Anterior cingulate cortex (tissue), 58 donors: Measurements from ENCODE around the gene ORM1.
A peak's percentile ranks its signal among the peaks of the same experiment; 100 is the strongest.

Experiments
- DNase-seq, 58 donors: peaks; one replicate each; lab custom pipeline; 2025; lab: John Stamatoyannopoulos, UW

Gene ORM1

GRCh38 chr9:114339130-114339908 is 16.4 kb downstream of the ORM1 start:
- peak in 20 of 58 donors; percentile 3 to 45 (median 14) for DNase-seq

- DNase-seq = no peak
Measured at GRCh38 chr9:114341152-114341830, 18.4 kb downstream of the ORM1 start.

- DNase-seq = no peak
Measured at GRCh38 chr9:114341991-114342390, 19.1 kb downstream of the ORM1 start.

- DNase-seq = no peak
Measured at GRCh38 chr9:114342755-114343440, 20.0 kb downstream of the ORM1 start.

DNA sequence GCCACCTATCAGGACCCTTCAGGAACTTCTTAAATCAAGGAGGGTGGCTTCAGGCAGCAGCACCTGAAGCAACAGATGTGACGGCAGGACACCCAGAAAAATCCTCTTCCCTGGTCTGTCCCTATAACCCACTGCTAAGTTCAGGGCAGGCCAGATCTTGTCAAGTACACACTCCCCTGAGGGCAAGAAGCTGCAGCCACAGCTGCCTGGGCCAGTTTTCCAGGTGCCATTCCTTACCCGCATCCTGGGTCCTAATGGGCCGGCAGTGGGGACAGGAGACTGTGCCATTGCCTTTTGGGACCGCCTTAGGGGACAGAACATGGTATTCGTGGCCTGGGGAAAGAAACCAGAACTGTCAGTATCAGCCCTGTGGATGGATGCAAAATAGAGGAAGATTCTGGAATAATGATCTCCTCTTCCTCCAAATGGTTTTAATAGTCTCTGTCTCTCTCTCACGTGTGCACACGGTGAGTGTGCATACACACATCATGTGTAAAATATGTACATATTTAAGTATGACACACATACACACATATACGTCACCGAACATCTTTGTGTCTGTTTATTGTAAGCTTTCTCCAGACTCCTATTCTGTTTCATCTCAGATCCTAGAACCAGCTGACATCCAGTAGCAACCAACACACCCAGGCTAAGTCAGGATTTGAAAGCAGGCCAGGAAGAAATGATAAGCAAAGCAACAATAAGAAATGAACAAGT is 20.7 kb downstream of the ORM1 start:
- no peak for DNase-seq

DNA sequence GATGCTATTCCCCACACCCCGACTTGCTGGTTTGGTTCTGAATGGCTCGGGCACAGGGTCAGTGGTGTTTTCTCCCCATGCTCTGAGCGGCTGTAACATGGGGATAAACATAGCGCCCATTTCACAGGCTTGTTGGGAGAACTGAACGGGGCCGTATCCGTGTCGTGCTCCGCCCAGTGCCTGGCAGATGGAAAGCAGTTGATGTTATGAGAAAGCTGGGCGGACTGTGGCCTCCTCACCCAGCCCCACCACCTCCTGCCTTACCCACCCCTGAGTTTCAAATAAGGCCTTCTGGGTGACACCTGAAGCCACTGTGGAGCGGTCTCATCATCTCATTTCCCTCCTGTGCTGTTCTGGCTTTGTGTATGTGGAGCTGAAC is 21.3 kb downstream of the ORM1 start:
- DNase-seq = no peak

DNA sequence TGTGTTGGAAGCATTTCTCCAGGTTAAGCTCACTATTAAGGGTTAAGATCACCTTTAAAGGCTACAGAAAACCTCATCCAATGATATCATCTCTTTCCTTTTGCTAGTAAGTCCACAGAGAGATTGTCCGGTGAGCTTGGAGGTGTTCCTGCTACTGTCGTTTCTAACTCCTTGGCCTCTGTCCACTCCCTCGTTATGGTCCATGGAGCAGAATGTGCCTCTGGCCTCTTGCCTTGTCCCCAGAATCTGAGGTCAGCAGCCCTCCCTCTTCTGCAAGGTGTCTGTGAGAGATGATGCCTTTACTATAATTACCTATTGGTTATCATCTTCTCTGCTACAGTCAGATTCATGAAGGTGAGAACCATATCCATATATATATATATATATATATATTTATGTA is 21.8 kb downstream of the ORM1 start:
- DNase-seq = no peak

GRCh38 chr9:114345493-114346065 is 22.7 kb downstream of the ORM1 start:
- no peak for DNase-seq

DNA sequence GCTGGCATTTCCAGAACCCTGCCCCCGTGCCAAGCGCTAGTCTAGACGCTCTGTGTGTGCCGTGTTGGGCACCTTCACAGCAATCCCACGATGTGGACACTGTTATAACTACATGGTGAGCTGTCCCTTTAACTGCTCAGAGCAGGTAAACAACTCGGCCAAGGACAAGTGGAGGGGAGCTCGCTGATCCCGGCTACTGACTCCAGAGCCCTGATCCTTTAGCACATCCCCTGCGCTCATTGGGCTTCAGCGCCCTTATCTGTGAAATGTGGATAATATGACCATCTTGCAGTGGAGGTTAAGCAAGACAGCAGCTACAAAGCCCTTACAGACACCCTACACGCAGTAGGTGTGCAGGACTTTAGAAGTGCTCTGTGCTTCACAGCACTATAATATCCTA is 23.2 kb downstream of the ORM1 start:
- no peak for DNase-seq

- peak in 49 of 58 donors; percentile 6 to 88 (median 59) for DNase-seq
Measured at GRCh38 chr9:114347675-114348074, 24.8 kb downstream of the ORM1 start.

- no peak for DNase-seq
Measured at GRCh38 chr9:114348261-114348905, 25.5 kb downstream of the ORM1 start.

DNA sequence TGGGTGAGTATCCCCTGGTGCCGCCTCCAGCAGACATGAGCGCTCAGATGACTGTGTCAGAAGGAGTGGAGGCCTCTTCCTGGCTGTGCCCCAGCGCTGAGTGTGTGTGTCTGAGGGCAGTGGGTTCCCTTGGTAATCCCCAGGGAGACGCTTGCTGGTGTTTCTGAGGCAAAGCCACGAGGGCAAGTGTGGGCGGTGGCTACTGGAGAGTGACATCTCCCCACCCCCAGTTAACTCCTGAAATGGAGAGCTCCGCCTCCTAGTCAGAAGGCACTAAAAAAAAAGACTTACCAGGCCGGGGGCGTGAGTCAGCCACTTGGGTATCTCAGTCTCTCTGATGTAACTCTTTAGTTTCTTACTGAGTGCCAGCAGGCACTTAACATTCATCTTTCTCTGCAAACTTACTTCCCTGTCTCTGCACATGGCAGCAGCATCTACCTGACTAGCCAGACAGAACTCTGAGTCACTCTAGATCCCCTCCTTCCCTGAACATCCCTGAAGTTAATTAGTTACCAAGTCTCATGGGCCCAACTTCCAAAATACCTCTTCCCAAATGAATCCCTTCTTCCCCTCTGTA is 26.1 kb downstream of the ORM1 start:
- DNase-seq = peak in 34 of 58 donors; percentile 8 to 76 (median 39)

- no peak for DNase-seq
Measured at GRCh38 chr9:114349713-114350480, 27.0 kb downstream of the ORM1 start.

DNA sequence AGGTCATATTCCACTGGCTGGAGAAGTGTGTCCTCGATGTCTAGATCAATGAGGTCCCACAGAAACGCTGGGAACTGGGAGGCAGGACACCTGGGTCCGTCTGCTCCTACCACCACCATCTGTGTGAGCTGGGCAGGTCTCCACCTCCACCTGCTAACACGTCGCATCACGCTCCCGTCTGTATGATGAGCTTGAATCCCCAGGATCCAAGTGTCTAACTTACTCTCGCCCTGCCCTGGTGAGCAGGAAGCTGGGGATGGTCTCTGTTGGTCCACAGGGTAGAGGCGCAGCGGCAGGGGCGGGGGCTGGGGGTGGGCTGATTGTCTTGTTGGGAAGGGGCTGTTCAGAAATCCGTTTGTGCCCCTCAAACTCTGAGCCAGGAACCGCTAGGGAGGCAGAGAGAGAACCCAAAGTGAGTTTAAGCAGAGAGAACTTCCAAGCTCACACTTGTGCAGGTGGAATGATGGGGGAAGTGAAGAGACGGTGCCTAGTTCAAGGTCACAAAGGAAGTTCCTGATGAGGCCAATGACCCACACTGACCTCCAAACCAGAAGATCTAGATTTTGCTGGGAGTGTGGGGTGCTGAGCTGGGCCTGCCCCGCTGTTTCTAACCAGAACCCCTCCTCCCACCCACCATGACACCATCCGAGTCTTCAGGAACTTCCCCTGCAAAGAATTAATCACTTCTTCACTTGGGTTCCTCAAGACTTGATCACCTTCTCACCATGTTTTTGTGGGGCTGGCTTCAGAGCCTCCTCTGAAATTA is 27.9 kb downstream of the ORM1 start:
- no peak for DNase-seq

DNA sequence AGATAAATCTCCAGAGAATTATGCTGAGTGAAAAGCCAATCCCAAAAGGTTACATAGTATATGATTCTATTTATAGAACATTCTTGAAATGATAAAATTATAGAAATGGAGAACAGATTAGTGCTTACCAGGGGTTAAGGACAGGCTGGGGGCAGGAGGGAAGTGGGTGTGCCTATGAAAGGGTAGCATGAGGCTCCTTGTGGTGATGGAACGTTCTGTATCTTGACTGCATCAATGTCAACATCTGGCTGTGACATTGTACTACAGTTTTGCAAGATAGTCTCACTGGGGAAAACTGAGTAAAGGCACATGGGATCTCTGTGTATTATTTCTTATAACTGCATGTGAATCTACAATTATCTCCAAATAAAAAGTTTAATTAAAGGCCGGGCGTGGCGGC is 29.0 kb downstream of the ORM1 start:
- DNase-seq = no peak

- no peak for DNase-seq
Measured at GRCh38 chr9:114355821-114356220, 32.9 kb downstream of the ORM1 start.

DNA sequence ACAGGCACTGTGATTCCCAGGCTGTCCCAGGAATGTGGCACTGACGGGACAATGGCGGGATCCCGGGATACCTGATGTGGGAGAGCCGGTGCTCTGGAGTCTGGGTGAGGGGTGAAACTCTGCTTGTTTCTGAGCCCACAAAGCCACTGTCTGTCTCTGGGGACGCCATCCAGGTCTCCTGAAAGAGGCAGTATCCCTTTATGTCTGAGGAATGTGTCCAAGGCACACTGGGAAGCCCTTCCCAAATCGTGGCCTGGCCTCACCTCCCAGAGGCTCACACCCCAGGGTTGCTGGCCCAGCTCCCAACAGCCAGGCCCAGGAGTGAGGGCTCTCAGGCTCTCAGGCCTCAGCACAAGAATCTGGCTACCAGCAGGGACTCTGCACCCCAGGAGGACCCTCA is 33.9 kb downstream of the ORM1 start:
- no peak for DNase-seq

DNA sequence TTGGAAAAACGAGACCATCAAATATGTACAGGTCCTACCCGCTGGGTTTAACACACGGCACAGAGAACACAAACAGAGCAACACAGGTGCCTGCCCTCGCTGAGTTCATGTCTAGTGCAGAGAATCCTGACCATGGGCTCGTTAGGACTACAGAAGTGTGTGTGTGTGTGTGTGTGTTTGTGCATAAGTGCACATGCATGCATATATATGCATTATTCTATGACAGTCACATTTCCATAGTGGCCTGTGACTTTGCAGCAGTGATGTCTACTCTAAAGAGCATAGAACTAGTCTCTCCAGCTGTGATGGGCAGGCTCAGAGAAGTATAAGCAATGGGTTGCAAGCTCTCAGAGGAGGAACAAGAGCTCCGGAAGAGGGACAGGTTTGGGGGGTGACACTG is 34.5 kb downstream of the ORM1 start:
- no peak for DNase-seq
